Hepatocyte (in vitro differentiated cells): ENCODE measurements around the gene UTP11. TPM values are rescaled to one million over a fixed set of nuclear protein-coding genes. Genes with fewer than 3 reads are reported as not detected.

ENCODE experiments used
- DNase-seq: peaks from one replicate; pipeline ENCODE4 v3.0.0-alpha.2; 2016; ENCODE audit warnings: low spot score
- H2AFZ ChIP-seq: fragments of 200-600 bp; sonication (generic); 2 replicates; pipeline ENCODE4 v1.6.0; 2016; ENCODE audit warnings: antibody characterized with exemption, mild to moderate bottlenecking
- H3K27ac ChIP-seq: fragments of 200-600 bp; sonication (generic); 2 replicates; pipeline ENCODE4 v1.5.1; 2016; ENCODE audit warnings: mild to moderate bottlenecking
- H3K27me3 ChIP-seq: fragments of 200-600 bp; sonication (generic); 2 replicates; pipeline ENCODE4 v1.6.1; 2016
- H3K36me3 ChIP-seq: fragments of 200-600 bp; sonication (generic); replicated peaks from 2 replicates; pipeline ENCODE4 v1.5.1; 2016; ENCODE audit warnings: low read depth; ENCODE audit not compliant: insufficient read depth
- H3K4me1 ChIP-seq: fragments of 200-600 bp; sonication (generic); 2 replicates; pipeline ENCODE4 v1.5.1; 2016; ENCODE audit warnings: mild to moderate bottlenecking, moderate library complexity; ENCODE audit not compliant: insufficient read depth
- H3K4me2 ChIP-seq: fragments of 200-600 bp; sonication (generic); 2 replicates; pipeline ENCODE4 v1.6.0; 2016
- H3K4me3 ChIP-seq: fragments of 200-600 bp; sonication (generic); 2 replicates; pipeline ENCODE4 v1.5.1; 2016; ENCODE audit warnings: mild to moderate bottlenecking
- H3K79me2 ChIP-seq: fragments of 200-600 bp; sonication (generic); 2 replicates; pipeline ENCODE4 v1.6.0; 2017; ENCODE audit warnings: mild to moderate bottlenecking
- H3K9me2 ChIP-seq: fragments of 200-600 bp; sonication (generic); replicated peaks from 2 replicates; pipeline ENCODE4 v1.6.0; 2017; ENCODE audit warnings: mild to moderate bottlenecking; ENCODE audit not compliant: insufficient read depth
- H3K9me3 ChIP-seq: fragments of 200-600 bp; sonication (generic); 2 replicates; pipeline ENCODE4 v1.5.1; 2016; ENCODE audit warnings: low read depth, mild to moderate bottlenecking
- H4K20me1 ChIP-seq: fragments of 200-600 bp; sonication (generic); 2 replicates; pipeline ENCODE4 v1.6.0; 2016; ENCODE audit warnings: mild to moderate bottlenecking; ENCODE audit not compliant: insufficient read depth, poor library complexity, severe bottlenecking
- CTCF ChIP-seq: fragments of 200-600 bp; sonication (generic); IDR thresholded peaks from 2 replicates; pipeline ENCODE4 v1.5.1; 2016; ENCODE audit warnings: antibody characterized with exemption, mild to moderate bottlenecking; ENCODE audit not compliant: poor library complexity
- EZH2 ChIP-seq: fragments of 200-600 bp; sonication (generic); IDR thresholded peaks from 2 replicates; pipeline ENCODE4 v1.6.1; 2016; ENCODE audit warnings: antibody characterized with exemption, mild to moderate bottlenecking, borderline replicate concordance
- EZH2phosphoT487 ChIP-seq: fragments of 200-600 bp; sonication (generic); IDR thresholded peaks from one replicate; pipeline ENCODE4 v1.6.1; 2018; ENCODE audit warnings: antibody characterized with exemption, mild to moderate bottlenecking, low read depth, moderate library complexity; ENCODE audit not compliant: unreplicated experiment, severe bottlenecking
- WGBS: methylation state at CpG from one replicate; pipeline ENCODE4 v1.1.6; 2016; ENCODE audit warnings: low lambda C conversion rate; ENCODE audit errors: missing lambda C conversion rate; 5-methylcytosine and 5-hydroxymethylcytosine counted together
- polyA plus RNA-seq: library from polyadenylated mRNA; unstranded; fragments of >200 nt; fragmentation: Nextera tagmentation; extraction: Ambion mirVana; gene quantifications from 2 replicates; pipeline ENCODE4 v1.2.1, GENCODE V29; 2016
- total RNA-seq: library from RNA; depleted of rRNA; stranded (reverse); fragments of >200 nt; gene quantifications from 2 replicates; pipeline ENCODE4 v1.2.3, GENCODE V29; 2014

UTP11 gene
- total and polyA plus RNA-seq, 2 experiments from 2014 or later: 36.2 to 39.2 TPM

DNA sequence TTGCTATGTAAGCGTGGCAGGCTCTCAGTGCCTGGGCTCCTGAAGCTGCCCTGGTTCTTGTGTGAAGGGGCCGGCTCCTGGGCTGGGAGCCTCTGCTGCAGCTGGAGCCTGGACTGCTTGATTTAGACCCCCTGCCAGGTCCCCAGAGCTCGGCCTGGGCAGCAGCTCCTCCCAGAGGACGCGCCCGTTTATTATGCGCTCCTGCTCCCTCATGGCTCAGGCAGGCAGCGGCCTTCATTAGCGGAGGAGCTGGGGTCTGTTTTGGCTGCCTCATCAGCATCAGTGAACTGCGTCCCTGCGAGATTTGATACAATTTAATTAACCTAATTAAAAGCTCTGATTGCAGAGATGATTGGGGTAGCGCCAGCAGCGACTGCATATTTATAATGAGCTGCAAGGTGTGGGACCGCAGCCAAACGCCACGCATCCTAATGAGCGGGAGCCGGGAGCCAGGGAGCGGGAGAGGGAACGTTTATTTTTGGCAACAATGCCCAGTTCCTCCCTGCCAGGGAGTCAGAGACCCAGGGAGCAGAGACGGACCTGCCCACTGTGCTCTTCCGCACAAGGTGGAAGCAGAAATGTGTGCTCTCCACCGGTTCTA lies 16.6 kb downstream of the UTP11 start:
- Histone ChIP-seq H3K4me1 (peaks cover 26% of the 10 kb centered on the region), H3K4me3 (no peak overlapping the region), H3K4me2 (peak overlapping the region; percentile 55), H3K27me3 (peaks cover 4% of the 10 kb centered on the region), H3K9me2 (no peaks in the 10 kb centered on the region), H3K36me3 (no peaks in the 10 kb centered on the region), H3K27ac (peak overlapping the region; percentile 69), H2AFZ (no peak overlapping the region), H3K9me3 (no peaks in the 10 kb centered on the region), H3K79me2 (no peaks in the 10 kb centered on the region), H4K20me1 (no peaks in the 10 kb centered on the region)
- WGBS: 37% methylated on average over 23 of the region's 23 CpGs
- no peak for TF ChIP-seq EZH2phosphoT487
- no peak for TF ChIP-seq EZH2
- TF ChIP-seq CTCF: no peak
- peak; percentile 51 for DNase-seq

DNA sequence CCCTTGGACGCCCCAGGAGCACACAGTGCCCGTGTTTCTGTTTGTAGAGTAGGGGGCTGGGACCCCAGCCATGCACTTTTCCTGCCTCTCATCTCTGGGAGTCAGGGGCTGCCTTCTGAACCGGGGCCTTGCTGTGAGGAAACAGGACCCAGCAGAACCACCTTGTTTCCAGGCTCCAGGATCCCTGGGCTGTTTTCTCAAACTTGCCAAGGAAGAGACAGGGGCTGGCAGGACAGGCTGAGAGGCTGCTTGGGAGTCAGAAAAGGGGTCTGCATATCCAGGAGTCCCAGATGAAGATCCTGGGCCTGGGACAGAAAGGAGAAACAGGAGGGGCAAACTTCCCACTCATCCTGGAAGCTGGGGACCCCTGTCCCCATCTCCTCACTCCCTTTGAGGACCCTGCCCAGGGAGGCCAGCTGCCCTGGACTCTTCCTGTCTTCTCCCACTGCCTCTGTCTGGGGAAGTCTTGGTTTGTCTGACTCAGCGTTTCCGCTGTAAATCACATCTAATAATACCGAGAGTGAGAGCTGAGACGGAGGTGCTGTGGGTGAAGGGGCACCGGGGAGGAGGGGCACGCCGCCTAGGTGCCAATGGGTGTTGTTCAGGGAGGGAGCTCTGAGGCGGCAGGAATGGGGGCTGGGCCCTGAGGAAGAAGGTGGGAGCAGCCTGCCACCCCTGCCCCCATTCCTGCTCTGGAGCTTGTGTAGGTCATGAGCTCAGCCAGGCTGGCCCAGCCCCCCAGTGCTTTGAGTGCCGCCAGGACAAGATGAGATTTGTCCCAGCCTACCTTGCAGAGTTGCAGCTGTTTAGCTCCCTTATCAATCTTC lies 17.4 kb downstream of the UTP11 start:
- Histone ChIP-seq H3K27ac (peak overlapping the region; percentile 69), H3K27me3 (peaks cover 5% of the 10 kb centered on the region), H3K36me3 (no peaks in the 10 kb centered on the region), H3K79me2 (no peaks in the 10 kb centered on the region), H4K20me1 (no peaks in the 10 kb centered on the region), H3K4me3 (no peak overlapping the region), H3K9me3 (no peaks in the 10 kb centered on the region), H2AFZ (no peak overlapping the region), H3K9me2 (no peaks in the 10 kb centered on the region), H3K4me2 (peak overlapping the region; percentile 55), H3K4me1 (peaks cover 26% of the 10 kb centered on the region)
- TF ChIP-seq CTCF (no peak), EZH2 (no peak), EZH2phosphoT487 (no peak)
- peak; percentile 75 for DNase-seq
- WGBS: 27% methylated on average over 12 of the region's 12 CpGs

DNA sequence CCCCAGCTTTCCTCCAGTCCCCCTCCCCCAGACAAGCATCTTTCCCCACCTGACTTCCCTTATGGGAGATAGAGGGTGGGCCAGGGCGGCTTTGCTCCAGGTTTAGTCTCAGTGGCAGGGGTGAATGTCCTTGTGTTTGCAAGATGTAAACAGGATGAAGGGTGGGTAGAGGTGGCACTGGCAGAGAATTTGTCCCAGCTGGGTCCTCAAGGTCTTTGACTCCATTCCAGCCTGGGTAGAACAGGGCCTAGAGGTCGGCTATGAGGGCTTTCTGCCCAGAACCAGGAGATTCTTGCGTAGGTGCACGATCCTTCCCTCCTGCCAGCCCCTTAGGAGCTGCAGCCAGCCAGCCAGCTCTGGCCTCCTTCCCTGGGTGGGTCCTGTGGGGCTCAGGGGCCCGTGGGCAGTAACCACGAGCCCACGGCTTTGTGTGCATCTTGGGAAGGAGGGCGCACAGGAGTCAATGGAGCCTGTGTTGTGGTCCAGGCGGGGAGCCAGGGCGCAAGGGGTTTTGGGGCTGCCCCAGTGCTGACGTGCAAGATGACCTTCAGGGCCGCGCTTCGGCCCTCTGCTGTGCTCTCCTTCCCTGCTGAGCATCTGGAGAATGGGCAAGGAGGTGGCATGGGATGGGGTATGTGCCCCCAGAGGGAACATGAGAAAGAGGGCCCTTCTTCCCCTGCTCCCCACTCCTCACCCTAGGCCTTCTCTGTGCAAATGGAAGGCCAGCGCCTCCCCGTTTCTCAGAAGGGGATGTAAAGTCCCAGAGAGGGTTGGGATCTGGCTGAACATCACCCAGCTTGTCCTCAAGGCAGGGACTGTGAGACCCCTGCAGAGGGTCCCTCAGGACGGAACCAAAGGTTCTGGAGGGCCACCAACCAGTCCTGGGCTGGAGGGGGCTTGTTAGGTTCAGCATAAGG lies 18.3 kb downstream of the UTP11 start:
- Histone ChIP-seq H3K4me2 (peak overlapping the region; percentile 55), H2AFZ (no peak overlapping the region), H3K4me1 (peaks cover 26% of the 10 kb centered on the region), H3K36me3 (no peaks in the 10 kb centered on the region), H3K9me3 (no peaks in the 10 kb centered on the region), H4K20me1 (no peaks in the 10 kb centered on the region), H3K9me2 (no peaks in the 10 kb centered on the region), H3K4me3 (no peak overlapping the region), H3K79me2 (no peaks in the 10 kb centered on the region), H3K27me3 (peaks cover 5% of the 10 kb centered on the region), H3K27ac (peak overlapping the region; percentile 69)
- DNase-seq: no peak
- 91% methylated on average over 17 of the region's 17 CpGs for WGBS
- TF ChIP-seq EZH2phosphoT487 (no peak), EZH2 (no peak), CTCF (no peak)
